ENCODE measurements around the gene HK3. TPM values are rescaled to one million over a fixed set of nuclear protein-coding genes. Genes with fewer than 3 reads are reported as not detected.
A peak's percentile ranks its signal among the peaks of the same experiment; 100 is the strongest.

The HK3 gene
- total and polyA plus RNA-seq, 2 of the 8 experiments (the other 6 are each of a cell fraction or from before 2014, with no cell fraction given): not detected

DNA sequence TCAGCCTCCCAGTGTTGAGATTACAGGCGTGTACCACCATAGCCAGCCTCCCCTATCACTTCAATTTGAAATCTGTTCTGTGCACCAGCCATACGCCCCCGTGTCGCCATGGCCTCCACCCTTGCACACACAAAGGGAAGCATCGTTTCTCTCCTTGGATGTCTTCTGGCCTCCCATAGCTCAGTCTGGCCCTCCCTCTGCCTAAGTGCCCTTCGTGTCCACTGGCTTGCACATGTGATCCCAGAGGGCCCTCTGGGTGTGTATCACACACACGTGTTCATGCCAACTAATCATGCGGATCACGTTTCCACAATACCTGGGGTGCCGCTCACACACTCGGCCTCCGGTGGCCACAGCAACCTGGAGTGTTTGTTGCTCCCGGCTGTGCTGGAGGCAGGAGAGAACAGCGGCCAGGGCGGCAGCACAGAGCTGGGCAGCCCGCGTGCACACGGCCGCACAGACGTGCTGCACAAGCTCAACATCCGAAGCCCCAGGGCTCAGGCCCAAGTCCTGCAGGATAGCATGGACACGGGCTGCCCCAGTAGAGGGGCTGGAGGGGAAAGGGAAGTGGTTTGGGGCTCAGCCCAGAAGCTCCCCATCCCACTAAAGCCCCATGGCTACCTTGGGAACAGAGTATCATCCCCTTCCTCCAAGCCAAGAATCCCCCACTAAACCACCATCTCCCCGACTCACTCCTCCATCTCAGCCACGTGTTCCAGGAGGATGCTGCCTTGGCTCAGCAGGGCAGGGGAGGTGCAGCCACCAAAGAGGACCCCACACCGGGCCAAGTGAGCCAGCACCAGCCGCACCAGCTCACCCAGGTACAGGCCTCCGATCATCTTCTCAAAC, 10.9 kb downstream of the HK3 start:
- CTCF ChIA-PET (ENCODE audit: partially characterized antibody): interaction anchor here (0.5 to 3.8 kb wide), 12 partner anchors 11 to 503 kb away, joined by 3 to 32 read pairs (median 3); partner anchors contain the start of gene HK3
- no peaks in the 10 kb centered on the region for H4K20me1 ChIP-seq (replicated peaks in 1 of 2; ENCODE audit: control insufficient read depth in 1 of 2, insufficient read depth in 2 of 2, low read length in 2 of 2)
- H4K8ac ChIP-seq (ENCODE audit: extremely low read depth, insufficient read depth, low read length): 0 out of 2 replicates have a peak overlapping the region, but pooled peaks have one; percentile 51
- no peak overlapping the region for H2BK15ac ChIP-seq (ENCODE audit: low read length)
- H2BK20ac ChIP-seq (ENCODE audit: low read length): no peak overlapping the region
- H2BK120ac ChIP-seq (replicated peaks; ENCODE audit: low read depth, low read length): no peak overlapping the region
- no peak overlapping the region for H2BK5ac ChIP-seq (ENCODE audit: low read depth, low read length)
- H2AK5ac ChIP-seq (ENCODE audit: low read depth, low read length): no peak overlapping the region
- H3K4ac ChIP-seq (replicated peaks; ENCODE audit: insufficient read length, low read depth, low read length): peak overlapping the region; percentile 62
- H2AFZ ChIP-seq (ENCODE audit: low read length): no peak overlapping the region
- H3K4me1 ChIP-seq (replicated peaks in 1 of 4; ENCODE audit: control insufficient read depth in 3 of 4, insufficient read depth in 4 of 4, low read length in 3 of 4): no peaks in the 10 kb centered on the region
- FAIRE-seq: no peak
- H3K4me2 ChIP-seq (ENCODE audit: insufficient read depth in 1 of 2, low read depth in 2 of 2, low read length in 2 of 2): no peak overlapping the region
- H2BK12ac ChIP-seq (ENCODE audit: low read depth, low read length): no peak overlapping the region
- DNase-seq (ENCODE audit: low read depth in 1 of 2, low spot score in 2 of 2): no peak
- H3K27me3 ChIP-seq (replicated peaks in 1 of 4; ENCODE audit: control insufficient read depth in 3 of 4, extremely low read depth in 1 of 4, insufficient read depth in 3 of 4, low read length in 3 of 4): no peaks in the 10 kb centered on the region
- no peaks in the 10 kb centered on the region for H3K79me1 ChIP-seq (ENCODE audit: low read depth, low read length)
- H3K23ac ChIP-seq (ENCODE audit: insufficient read length): no peak overlapping the region
- TF ChIP-seq RBBP5 (IDR thresholded peaks at IDR 0.05; ENCODE audit: borderline replicate concordance, low read depth, low read length) (no peak), BACH1 (IDR thresholded peaks at IDR 0.05; ENCODE audit: low read length) (no peak), HDAC6 (IDR thresholded peaks at IDR 0.05; ENCODE audit: low read depth, low read length) (no peak), SP4 (IDR thresholded peaks at IDR 0.05; ENCODE audit: low read length) (no peak)
- TF ChIP-seq, protein P1, sequence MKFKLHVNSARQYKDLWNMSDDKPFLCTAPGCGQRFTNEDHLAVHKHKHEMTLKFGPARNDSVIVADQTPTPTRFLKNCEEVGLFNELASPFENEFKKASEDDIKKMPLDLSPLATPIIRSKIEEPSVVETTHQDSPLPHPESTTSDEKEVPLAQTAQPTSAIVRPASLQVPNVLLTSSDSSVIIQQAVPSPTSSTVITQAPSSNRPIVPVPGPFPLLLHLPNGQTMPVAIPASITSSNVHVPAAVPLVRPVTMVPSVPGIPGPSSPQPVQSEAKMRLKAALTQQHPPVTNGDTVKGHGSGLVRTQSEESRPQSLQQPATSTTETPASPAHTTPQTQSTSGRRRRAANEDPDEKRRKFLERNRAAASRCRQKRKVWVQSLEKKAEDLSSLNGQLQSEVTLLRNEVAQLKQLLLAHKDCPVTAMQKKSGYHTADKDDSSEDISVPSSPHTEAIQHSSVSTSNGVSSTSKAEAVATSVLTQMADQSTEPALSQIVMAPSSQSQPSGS (IDR thresholded peaks at IDR 0.05; ENCODE audit: low read length): no peak
- H4K5ac ChIP-seq (ENCODE audit: insufficient read length, low read depth, low read length): no peak overlapping the region
- H3K79me2 ChIP-seq (ENCODE audit: control insufficient read depth in 1 of 2, insufficient read depth in 2 of 2, low read length in 2 of 2): no peaks in the 10 kb centered on the region
- H3K4me3 ChIP-seq (ENCODE audit: extremely low read depth in 1 of 4, insufficient read depth in 2 of 4, low read depth in 3 of 4, low read length in 4 of 4): no peak overlapping the region
- no peak overlapping the region for H3K27ac ChIP-seq (ENCODE audit: low read depth, low read length)
- no peak overlapping the region for H4K91ac ChIP-seq (replicated peaks; ENCODE audit: insufficient read length, low read length)
- no peak overlapping the region for H3K14ac ChIP-seq (ENCODE audit: insufficient read length)
- POLR2A ChIA-PET (ENCODE audit: partially characterized antibody): no interaction called here
- no peaks in the 10 kb centered on the region for H3K36me3 ChIP-seq (ENCODE audit: control insufficient read depth in 2 of 4, insufficient read depth in 4 of 4, low read length in 3 of 4)
- no peaks in the 10 kb centered on the region for H3K23me2 ChIP-seq (ENCODE audit: low read depth, low read length)
- no peaks in the 10 kb centered on the region for H3K9me3 ChIP-seq (ENCODE audit: insufficient read depth in 2 of 2, low read depth in 1 of 2, low read length in 1 of 2)
- no peak overlapping the region for H3K56ac ChIP-seq (replicated peaks; ENCODE audit: insufficient read length, low read depth, low read length)
- H3K18ac ChIP-seq (ENCODE audit: extremely low read depth, low read length): no peak overlapping the region
- no peak overlapping the region for H3K9ac ChIP-seq (replicated peaks in 1 of 4; ENCODE audit: extremely low read depth in 1 of 4, low read depth in 3 of 4, low read length in 3 of 4)
- 88% methylated on average over 27 of the region's 27 CpGs; no CpG with 5 or more reads in 1 of the 2 experiments for WGBS, 2 experiments (ENCODE audit: extremely low coverage in 1 of 2, insufficient coverage in 1 of 2, insufficient read length in 1 of 2, insufficient replicate concordance in 2 of 2, low coverage in 1 of 2, low lambda C conversion rate in 2 of 2, missing lambda C conversion rate in 1 of 2)

All from H1 (cell line).